HepG2 (cell line): Measurements from ENCODE around the gene NTMT1. TPM values are rescaled to one million over a fixed set of nuclear protein-coding genes. Genes with fewer than 3 reads are reported as not detected.

Experiments
- ARHGAP35 ChIP-seq: sonication (generic); formaldehyde crosslinking; IDR thresholded peaks from 2 replicates; pipeline ENCODE4 v1.9.0; 2022; ENCODE audit warnings: mild to moderate bottlenecking, inconsistent platforms, moderate library complexity, missing genetic modification reagents, borderline replicate concordance
- CEBPG ChIP-seq: IDR thresholded peaks from 2 replicates; pipeline ENCODE4 v1.6.1; 2016
- DNMT3B ChIP-seq: conservative IDR thresholded peaks from 2 replicates; pipeline ENCODE4 v1.6.1; 2016; ENCODE audit warnings: missing biosample characterization, control low read depth
- GFI1 ChIP-seq: sonication (generic); formaldehyde crosslinking; IDR thresholded peaks from 2 replicates; pipeline ENCODE4 v1.5.0; 2020; ENCODE audit warnings: missing genetic modification reagents, mild to moderate bottlenecking, borderline replicate concordance
- HDAC2 ChIP-seq: sonication (generic); formaldehyde crosslinking; IDR thresholded peaks from 2 replicates; pipeline ENCODE4 v1.4.0; 2020; ENCODE audit warnings: missing genetic modification reagents
- NR1H2 ChIP-seq: sonication (generic); formaldehyde crosslinking; IDR thresholded peaks from 2 replicates; pipeline ENCODE4 v1.8.1; 2022; ENCODE audit warnings: low read depth, missing genetic modification reagents, borderline replicate concordance
- NRL ChIP-seq: sonication (generic); formaldehyde crosslinking; IDR thresholded peaks from 2 replicates; pipeline ENCODE4 v1.5.0; 2020; ENCODE audit warnings: missing genetic modification reagents, mild to moderate bottlenecking, moderate library complexity, borderline replicate concordance
- RXRA ChIP-seq: sonication (generic); formaldehyde crosslinking; IDR thresholded peaks from 2 replicates; pipeline ENCODE4 v1.5.1; 2020; ENCODE audit warnings: missing genetic modification reagents
- ZBTB7B ChIP-seq: sonication (generic); formaldehyde crosslinking; IDR thresholded peaks from 2 replicates; pipeline ENCODE4 v1.4.0; 2020; ENCODE audit warnings: missing genetic modification reagents
- ZFX ChIP-seq: sonication (generic); formaldehyde crosslinking; IDR thresholded peaks from 2 replicates; pipeline ENCODE4 v1.4.0; 2020; ENCODE audit warnings: mild to moderate bottlenecking, low read depth, missing genetic modification reagents, moderate library complexity
- ZNF232 ChIP-seq: sonication (generic); formaldehyde crosslinking; IDR thresholded peaks from 2 replicates; pipeline ENCODE4 v1.4.0; 2020; ENCODE audit warnings: missing genetic modification reagents, borderline replicate concordance
- ZNF282 ChIP-seq: fragments of 450-650 bp; IDR thresholded peaks from 2 replicates; pipeline ENCODE4 v1.6.1; 2018; ENCODE audit not compliant: partially characterized antibody
- ZNF720 ChIP-seq: sonication (generic); formaldehyde crosslinking; IDR thresholded peaks from 2 replicates; pipeline ENCODE4 v1.4.0; 2020; ENCODE audit warnings: missing genetic modification reagents
- ZNF768 ChIP-seq: sonication (generic); formaldehyde crosslinking; IDR thresholded peaks from 2 replicates; pipeline ENCODE4 v1.4.0; 2020; ENCODE audit warnings: missing genetic modification reagents
- polyA plus RNA-seq, 8 experiments: library from polyadenylated mRNA; depleted of rRNA in 3 of 8; stranded (reverse) in 7 of 8; unstranded in 1 of 8; fragments of >200 nt; fragmentation: Illumina TruSeq in 4 of 8; extraction: Trizol in 4 of 8; gene quantifications; 2 replicates each; pipeline versions ENCODE4 v1.2.1 to v1.2.3, GENCODE V29; 2011 to 2016; ENCODE audit warnings: low read depth in 4 of 8, missing spikeins in 1 of 8, mixed read lengths in 1 of 8; ENCODE audit not compliant: insufficient read depth in 1 of 8
- total RNA-seq, 5 experiments: library from RNA; depleted of rRNA; stranded (reverse); fragments of >200 nt; fragmentation: Illumina TruSeq; extraction: Trizol; gene quantifications; 2 replicates each; pipeline ENCODE4 v1.2.3, GENCODE V29; 2016; ENCODE audit warnings: low read depth in 1 of 5
- TF ChIP-seq, protein P1 (sequence below): sonication (generic); formaldehyde crosslinking; IDR thresholded peaks from 2 replicates; pipeline ENCODE4 v1.8.0; 2022; ENCODE audit warnings: mild to moderate bottlenecking, missing genetic modification reagents
- TF ChIP-seq, protein P2 (sequence below): sonication (generic); formaldehyde crosslinking; IDR thresholded peaks from 2 replicates; pipeline ENCODE4 v1.8.0; 2022; ENCODE audit warnings: missing genetic modification reagents, low read depth, mild to moderate bottlenecking, borderline replicate concordance
- TF ChIP-seq, protein P3 (sequence below), 2 experiments: IDR thresholded peaks; 2 replicates each; pipeline ENCODE4 v1.6.1; 2011 to 2012; ENCODE audit warnings: low read length in 2 of 2, borderline replicate concordance in 1 of 2, low read depth in 1 of 2, mild to moderate bottlenecking in 1 of 2, moderate library complexity in 1 of 2
- TF ChIP-seq, protein P4 (sequence below): sonication (generic); formaldehyde crosslinking; IDR thresholded peaks from 2 replicates; pipeline ENCODE4 v1.4.0; 2020; ENCODE audit warnings: missing genetic modification reagents, mild to moderate bottlenecking, borderline replicate concordance
- TF ChIP-seq, protein P5 (sequence below): sonication (generic); formaldehyde crosslinking; IDR thresholded peaks from 2 replicates; pipeline ENCODE4 v1.8.0; 2022; ENCODE audit warnings: low read depth, missing genetic modification reagents

NTMT1 gene
- total and polyA plus RNA-seq, 2 of the 13 experiments (the other 11 are each of a cell fraction or from before 2014, with no cell fraction given), result 49.1 to 53.8 TPM

DNA sequence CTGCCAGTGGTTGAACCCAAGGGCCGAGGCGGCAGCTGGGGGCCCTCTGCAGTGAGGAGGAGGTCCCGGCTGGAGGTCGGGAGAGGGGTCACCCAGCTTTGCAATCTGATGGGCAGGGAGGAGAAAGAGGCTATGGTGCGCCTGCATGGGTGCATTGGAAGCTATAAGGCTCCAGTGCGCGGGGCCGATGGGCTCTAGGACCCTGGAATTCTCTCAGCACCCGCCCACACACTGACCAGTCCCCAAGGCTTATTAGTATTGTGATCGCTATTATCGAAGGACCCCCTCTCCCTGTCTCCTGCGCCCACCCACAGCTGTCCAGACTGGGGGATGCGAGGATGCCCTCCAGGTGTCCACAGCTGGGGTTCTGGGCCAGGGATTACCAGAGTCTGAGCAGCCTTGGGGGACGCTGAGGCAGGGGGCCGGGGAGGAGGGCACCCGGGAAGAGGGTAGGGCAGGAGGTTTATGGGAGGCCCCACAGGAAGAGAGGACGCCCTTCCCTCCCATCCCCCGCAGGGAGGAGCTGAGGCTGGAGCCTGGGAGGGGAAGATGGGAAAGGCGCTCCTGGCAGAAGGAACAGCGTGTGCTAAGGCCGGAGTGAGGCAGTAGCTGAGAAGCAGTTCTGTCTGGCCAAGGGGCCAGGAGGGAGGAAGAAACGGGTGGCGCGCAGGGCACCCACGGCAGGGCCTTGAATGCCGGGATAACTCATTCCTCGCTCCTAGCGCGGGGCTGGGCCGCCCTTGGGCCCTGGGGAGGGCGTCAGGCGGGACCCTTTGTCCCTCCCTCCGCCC, 29.2 kb upstream of the NTMT1 start (continued):
- TF ChIP-seq, protein P1, sequence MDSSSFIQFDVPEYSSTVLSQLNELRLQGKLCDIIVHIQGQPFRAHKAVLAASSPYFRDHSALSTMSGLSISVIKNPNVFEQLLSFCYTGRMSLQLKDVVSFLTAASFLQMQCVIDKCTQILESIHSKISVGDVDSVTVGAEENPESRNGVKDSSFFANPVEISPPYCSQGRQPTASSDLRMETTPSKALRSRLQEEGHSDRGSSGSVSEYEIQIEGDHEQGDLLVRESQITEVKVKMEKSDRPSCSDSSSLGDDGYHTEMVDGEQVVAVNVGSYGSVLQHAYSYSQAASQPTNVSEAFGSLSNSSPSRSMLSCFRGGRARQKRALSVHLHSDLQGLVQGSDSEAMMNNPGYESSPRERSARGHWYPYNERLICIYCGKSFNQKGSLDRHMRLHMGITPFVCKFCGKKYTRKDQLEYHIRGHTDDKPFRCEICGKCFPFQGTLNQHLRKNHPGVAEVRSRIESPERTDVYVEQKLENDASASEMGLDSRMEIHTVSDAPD (CRISPR knock-in tag), result no peak
- peak; percentile 80; the same call in 1 of the 2 replicates for TF ChIP-seq ZNF720
- TF ChIP-seq, protein P2, sequence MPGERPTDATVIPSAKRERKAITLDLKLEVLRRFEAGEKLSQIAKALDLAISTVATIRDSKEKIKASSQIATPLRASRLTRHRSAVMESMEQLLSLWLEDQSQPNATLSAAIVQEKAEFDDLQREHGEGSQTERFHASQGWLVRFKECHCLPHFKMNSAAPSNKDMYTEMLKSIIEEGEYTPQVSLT (CRISPR knock-in tag), result no peak
- TF ChIP-seq HDAC2 (CRISPR knock-in tag), result no peak
- peak; percentile 64; the same call in 1 of the 2 replicates for TF ChIP-seq DNMT3B (CRISPR knock-in tag)
- peak; percentile 81; the same call in 1 of the 2 replicates for TF ChIP-seq ZFX (CRISPR knock-in tag)
- TF ChIP-seq NRL (CRISPR knock-in tag), result no peak
- TF ChIP-seq, protein P3, sequence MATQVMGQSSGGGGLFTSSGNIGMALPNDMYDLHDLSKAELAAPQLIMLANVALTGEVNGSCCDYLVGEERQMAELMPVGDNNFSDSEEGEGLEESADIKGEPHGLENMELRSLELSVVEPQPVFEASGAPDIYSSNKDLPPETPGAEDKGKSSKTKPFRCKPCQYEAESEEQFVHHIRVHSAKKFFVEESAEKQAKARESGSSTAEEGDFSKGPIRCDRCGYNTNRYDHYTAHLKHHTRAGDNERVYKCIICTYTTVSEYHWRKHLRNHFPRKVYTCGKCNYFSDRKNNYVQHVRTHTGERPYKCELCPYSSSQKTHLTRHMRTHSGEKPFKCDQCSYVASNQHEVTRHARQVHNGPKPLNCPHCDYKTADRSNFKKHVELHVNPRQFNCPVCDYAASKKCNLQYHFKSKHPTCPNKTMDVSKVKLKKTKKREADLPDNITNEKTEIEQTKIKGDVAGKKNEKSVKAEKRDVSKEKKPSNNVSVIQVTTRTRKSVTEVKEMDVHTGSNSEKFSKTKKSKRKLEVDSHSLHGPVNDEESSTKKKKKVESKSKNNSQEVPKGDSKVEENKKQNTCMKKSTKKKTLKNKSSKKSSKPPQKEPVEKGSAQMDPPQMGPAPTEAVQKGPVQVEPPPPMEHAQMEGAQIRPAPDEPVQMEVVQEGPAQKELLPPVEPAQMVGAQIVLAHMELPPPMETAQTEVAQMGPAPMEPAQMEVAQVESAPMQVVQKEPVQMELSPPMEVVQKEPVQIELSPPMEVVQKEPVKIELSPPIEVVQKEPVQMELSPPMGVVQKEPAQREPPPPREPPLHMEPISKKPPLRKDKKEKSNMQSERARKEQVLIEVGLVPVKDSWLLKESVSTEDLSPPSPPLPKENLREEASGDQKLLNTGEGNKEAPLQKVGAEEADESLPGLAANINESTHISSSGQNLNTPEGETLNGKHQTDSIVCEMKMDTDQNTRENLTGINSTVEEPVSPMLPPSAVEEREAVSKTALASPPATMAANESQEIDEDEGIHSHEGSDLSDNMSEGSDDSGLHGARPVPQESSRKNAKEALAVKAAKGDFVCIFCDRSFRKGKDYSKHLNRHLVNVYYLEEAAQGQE (IDR thresholded peaks at IDR 0.05; ENCODE audit: borderline replicate concordance in 1 of 2, low read depth in 1 of 2, low read length in 2 of 2), result no peak
- TF ChIP-seq ZBTB7B (CRISPR knock-in tag), result peak; percentile 68
- 0 out of 2 replicates have a peak, but pooled peaks have one; percentile 2 for TF ChIP-seq CEBPG (CRISPR knock-in tag)
- peak; percentile 49; the same call in 1 of the 2 replicates for TF ChIP-seq ZNF768
- TF ChIP-seq GFI1 (CRISPR knock-in tag), result 0 out of 2 replicates have a peak, but pooled peaks have one; percentile 8
- TF ChIP-seq, protein P4, sequence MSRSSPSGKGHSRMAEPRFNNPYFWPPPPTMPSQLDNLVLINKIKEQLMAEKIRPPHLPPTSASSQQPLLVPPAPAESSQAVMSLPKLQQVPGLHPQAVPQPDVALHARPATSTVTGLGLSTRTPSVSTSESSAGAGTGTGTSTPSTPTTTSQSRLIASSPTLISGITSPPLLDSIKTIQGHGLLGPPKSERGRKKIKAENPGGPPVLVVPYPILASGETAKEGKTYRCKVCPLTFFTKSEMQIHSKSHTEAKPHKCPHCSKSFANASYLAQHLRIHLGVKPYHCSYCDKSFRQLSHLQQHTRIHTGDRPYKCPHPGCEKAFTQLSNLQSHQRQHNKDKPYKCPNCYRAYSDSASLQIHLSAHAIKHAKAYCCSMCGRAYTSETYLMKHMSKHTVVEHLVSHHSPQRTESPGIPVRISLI (CRISPR knock-in tag), result peak; percentile 12; the same call in 1 of the 2 replicates
- peak; percentile 30 for TF ChIP-seq RXRA (CRISPR knock-in tag)
- TF ChIP-seq ARHGAP35 (CRISPR knock-in tag), result 0 out of 2 replicates have a peak, but pooled peaks have one; percentile 58
- TF ChIP-seq, protein P5, sequence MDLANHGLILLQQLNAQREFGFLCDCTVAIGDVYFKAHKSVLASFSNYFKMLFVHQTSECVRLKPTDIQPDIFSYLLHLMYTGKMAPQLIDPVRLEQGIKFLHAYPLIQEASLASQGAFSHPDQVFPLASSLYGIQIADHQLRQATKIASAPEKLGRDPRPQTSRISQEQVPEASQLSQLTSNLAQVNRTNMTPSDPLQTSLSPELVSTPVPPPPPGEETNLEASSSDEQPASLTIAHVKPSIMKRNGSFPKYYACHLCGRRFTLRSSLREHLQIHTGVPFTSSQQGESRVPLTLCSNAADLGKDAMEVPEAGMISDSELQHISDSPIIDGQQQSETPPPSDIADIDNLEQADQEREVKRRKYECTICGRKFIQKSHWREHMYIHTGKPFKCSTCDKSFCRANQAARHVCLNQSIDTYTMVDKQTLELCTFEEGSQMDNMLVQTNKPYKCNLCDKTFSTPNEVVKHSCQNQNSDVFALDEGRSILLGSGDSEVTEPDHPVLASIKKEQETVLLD (CRISPR knock-in tag), result no peak
- no peak for TF ChIP-seq NR1H2 (CRISPR knock-in tag)
- peak; percentile 13; the same call in 1 of the 2 replicates for TF ChIP-seq ZNF232 (CRISPR knock-in tag)
- TF ChIP-seq ZNF282, result no peak
